Measurements from ENCODE around the gene CBFA2T3. TPM values are rescaled to one million over a fixed set of nuclear protein-coding genes. Genes with fewer than 3 reads are reported as not detected.

Gene CBFA2T3
- total RNA-seq, 1 donor from 2014 or later: 2.4 TPM

DNA sequence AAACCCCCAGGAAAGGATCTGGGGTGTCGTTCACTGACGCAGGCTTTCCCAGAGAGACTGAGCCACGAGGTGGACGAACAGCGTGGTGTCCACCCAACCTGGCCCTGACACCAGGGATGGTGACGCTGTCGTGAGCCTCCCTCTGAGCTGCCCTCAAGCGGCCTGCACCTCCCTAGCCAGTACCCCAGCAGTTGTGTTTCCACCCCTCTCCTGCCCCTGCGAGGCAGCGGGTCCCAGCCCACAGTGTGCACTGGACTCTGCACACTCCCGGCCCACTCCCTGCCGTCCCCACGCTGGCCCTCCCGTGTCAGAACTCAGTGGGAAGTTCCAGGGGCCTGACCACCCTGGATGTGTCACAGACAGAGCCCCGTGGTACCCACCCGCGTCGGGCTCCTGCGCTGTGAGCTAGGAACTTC, 39.8 kb downstream of the CBFA2T3 start:
- DNase-seq (ENCODE audit: low read depth): no peak
- Histone ChIP-seq H3K36me3 (ENCODE audit: insufficient read depth, low read length) (no peaks in the 10 kb centered on the region), H3K27ac (ENCODE audit: low read depth, low read length) (no peak overlapping the region), H3K9me3 (ENCODE audit: insufficient read depth, low read depth, low read length) (no peaks in the 10 kb centered on the region), H3K27me3 (ENCODE audit: insufficient read depth, low read length) (peaks cover 21% of the 10 kb centered on the region), H3K79me2 (ENCODE audit: insufficient read depth, low read length) (no peaks in the 10 kb centered on the region), H4K20me1 (ENCODE audit: insufficient read depth, low read length) (no peaks in the 10 kb centered on the region), H3K4me3 (ENCODE audit: insufficient read depth, low read depth, low read length) (no peak overlapping the region), H3K9ac (ENCODE audit: low read length) (no peak overlapping the region), H3K4me1 (ENCODE audit: insufficient read depth, low read length) (no peaks in the 10 kb centered on the region), H3K4me2 (ENCODE audit: low read length) (no peak overlapping the region), H2AFZ (ENCODE audit: low read depth, low read length) (no peak overlapping the region)
- Mint-ChIP-seq H3K36me3 (ENCODE audit: low read depth, unreplicated experiment) (no peaks in the 10 kb centered on the region), H3K4me1 (ENCODE audit: low read depth, unreplicated experiment) (no peaks in the 10 kb centered on the region), H3K27ac (ENCODE audit: unreplicated experiment) (no peak overlapping the region), H3K4me3 (ENCODE audit: unreplicated experiment) (no peak overlapping the region), H3K9me3 (ENCODE audit: unreplicated experiment) (no peaks in the 10 kb centered on the region), H3K27me3 (ENCODE audit: low read depth, unreplicated experiment) (peaks cover 19% of the 10 kb centered on the region)
- no peak for TF ChIP-seq EZH2 (IDR thresholded peaks at IDR 0.05; ENCODE audit: insufficient read depth, low read length)
- TF ChIP-seq, protein P1, sequence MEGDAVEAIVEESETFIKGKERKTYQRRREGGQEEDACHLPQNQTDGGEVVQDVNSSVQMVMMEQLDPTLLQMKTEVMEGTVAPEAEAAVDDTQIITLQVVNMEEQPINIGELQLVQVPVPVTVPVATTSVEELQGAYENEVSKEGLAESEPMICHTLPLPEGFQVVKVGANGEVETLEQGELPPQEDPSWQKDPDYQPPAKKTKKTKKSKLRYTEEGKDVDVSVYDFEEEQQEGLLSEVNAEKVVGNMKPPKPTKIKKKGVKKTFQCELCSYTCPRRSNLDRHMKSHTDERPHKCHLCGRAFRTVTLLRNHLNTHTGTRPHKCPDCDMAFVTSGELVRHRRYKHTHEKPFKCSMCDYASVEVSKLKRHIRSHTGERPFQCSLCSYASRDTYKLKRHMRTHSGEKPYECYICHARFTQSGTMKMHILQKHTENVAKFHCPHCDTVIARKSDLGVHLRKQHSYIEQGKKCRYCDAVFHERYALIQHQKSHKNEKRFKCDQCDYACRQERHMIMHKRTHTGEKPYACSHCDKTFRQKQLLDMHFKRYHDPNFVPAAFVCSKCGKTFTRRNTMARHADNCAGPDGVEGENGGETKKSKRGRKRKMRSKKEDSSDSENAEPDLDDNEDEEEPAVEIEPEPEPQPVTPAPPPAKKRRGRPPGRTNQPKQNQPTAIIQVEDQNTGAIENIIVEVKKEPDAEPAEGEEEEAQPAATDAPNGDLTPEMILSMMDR (IDR thresholded peaks at IDR 0.05; ENCODE audit: insufficient read depth, low read depth, low read length): no peak
- no peak for FAIRE-seq

DNA sequence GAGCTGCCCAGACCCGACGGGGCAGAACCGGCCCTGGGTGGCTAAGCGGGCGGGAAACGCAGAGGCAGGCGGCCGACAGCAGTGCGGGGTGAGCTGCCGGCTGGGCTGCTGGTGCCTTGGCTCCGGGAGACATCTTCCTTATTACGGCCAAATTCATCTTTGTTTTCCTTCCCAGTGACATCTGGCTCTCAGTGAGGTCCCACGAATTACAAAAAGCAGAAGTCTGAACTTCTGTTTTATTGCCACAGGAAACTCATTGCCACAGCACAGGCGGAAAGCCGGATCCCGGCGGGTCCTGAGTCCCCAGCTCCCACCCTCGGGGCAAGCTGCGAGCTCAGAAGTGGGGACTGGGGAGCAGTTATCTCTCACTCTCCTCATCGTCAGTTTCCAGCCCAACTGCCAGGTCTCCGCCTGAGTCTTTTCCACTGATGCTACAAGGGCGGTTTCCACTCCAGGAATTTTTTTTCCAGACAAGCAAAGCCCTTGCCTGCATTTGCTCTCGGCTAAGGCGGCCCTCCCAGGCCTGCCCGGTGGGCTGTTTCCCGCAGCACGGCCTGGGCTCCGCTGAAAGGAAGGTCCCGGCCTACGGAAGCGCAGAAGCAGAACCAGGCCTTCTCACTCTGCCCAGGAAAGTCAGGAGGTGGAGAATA, 40.3 kb downstream of the CBFA2T3 start:
- Histone ChIP-seq H3K27ac (ENCODE audit: low read depth, low read length) (no peak overlapping the region), H3K27me3 (ENCODE audit: insufficient read depth, low read length) (peaks cover 18% of the 10 kb centered on the region), H3K9me3 (ENCODE audit: insufficient read depth, low read depth, low read length) (no peaks in the 10 kb centered on the region), H3K4me2 (ENCODE audit: low read length) (no peak overlapping the region), H3K36me3 (ENCODE audit: insufficient read depth, low read length) (no peaks in the 10 kb centered on the region), H3K79me2 (ENCODE audit: insufficient read depth, low read length) (no peaks in the 10 kb centered on the region), H3K4me3 (ENCODE audit: insufficient read depth, low read depth, low read length) (no peak overlapping the region), H4K20me1 (ENCODE audit: insufficient read depth, low read length) (no peaks in the 10 kb centered on the region), H2AFZ (ENCODE audit: low read depth, low read length) (no peak overlapping the region), H3K9ac (ENCODE audit: low read length) (no peak overlapping the region), H3K4me1 (ENCODE audit: insufficient read depth, low read length) (no peaks in the 10 kb centered on the region)
- H3K27ac Mint-ChIP-seq (ENCODE audit: unreplicated experiment): no peak overlapping the region
- TF ChIP-seq EZH2 (IDR thresholded peaks at IDR 0.05; ENCODE audit: insufficient read depth, low read length): no peak
- TF ChIP-seq, protein P1 (IDR thresholded peaks at IDR 0.05; ENCODE audit: insufficient read depth, low read depth, low read length): no peak
- peaks cover 19% of the 10 kb centered on the region for H3K27me3 Mint-ChIP-seq (ENCODE audit: low read depth, unreplicated experiment)
- H3K4me1 Mint-ChIP-seq (ENCODE audit: low read depth, unreplicated experiment): no peaks in the 10 kb centered on the region
- no peaks in the 10 kb centered on the region for H3K36me3 Mint-ChIP-seq (ENCODE audit: low read depth, unreplicated experiment)
- no peak for FAIRE-seq
- no peaks in the 10 kb centered on the region for H3K9me3 Mint-ChIP-seq (ENCODE audit: unreplicated experiment)
- no peak for DNase-seq (ENCODE audit: low read depth)
- no peak overlapping the region for H3K4me3 Mint-ChIP-seq (ENCODE audit: unreplicated experiment)

- H4K20me1 ChIP-seq (ENCODE audit: insufficient read depth, low read length): no peaks in the 10 kb centered on the region
- FAIRE-seq: no peak
Observed at GRCh38 chr16:88936008-88936555, 40.9 kb downstream of the CBFA2T3 start.

More at GRCh38 chr16:88936008-88936555, 40.9 kb downstream of the CBFA2T3 start:
- no peak overlapping the region for H3K27ac ChIP-seq (ENCODE audit: low read depth, low read length)
- no peaks in the 10 kb centered on the region for H3K4me1 ChIP-seq (ENCODE audit: insufficient read depth, low read length)
- no peak overlapping the region for H3K4me3 Mint-ChIP-seq (ENCODE audit: unreplicated experiment)
- no peaks in the 10 kb centered on the region for H3K4me1 Mint-ChIP-seq (ENCODE audit: low read depth, unreplicated experiment)
- no peak overlapping the region for H3K27ac Mint-ChIP-seq (ENCODE audit: unreplicated experiment)
- H3K79me2 ChIP-seq (ENCODE audit: insufficient read depth, low read length): no peaks in the 10 kb centered on the region
- no peak overlapping the region for H3K4me3 ChIP-seq (ENCODE audit: insufficient read depth, low read depth, low read length)
- TF ChIP-seq, protein P1 (IDR thresholded peaks at IDR 0.05; ENCODE audit: insufficient read depth, low read depth, low read length): no peak
- TF ChIP-seq EZH2 (IDR thresholded peaks at IDR 0.05; ENCODE audit: insufficient read depth, low read length): peak; percentile 19
- H3K4me2 ChIP-seq (ENCODE audit: low read length): no peak overlapping the region
- no peak overlapping the region for H2AFZ ChIP-seq (ENCODE audit: low read depth, low read length)
- H3K27me3 Mint-ChIP-seq (ENCODE audit: low read depth, unreplicated experiment): peaks cover 20% of the 10 kb centered on the region
- H3K9ac ChIP-seq (ENCODE audit: low read length): no peak overlapping the region
- no peak for DNase-seq (ENCODE audit: low read depth)
- H3K36me3 ChIP-seq (ENCODE audit: insufficient read depth, low read length): no peaks in the 10 kb centered on the region
- peaks cover 18% of the 10 kb centered on the region for H3K27me3 ChIP-seq (ENCODE audit: insufficient read depth, low read length)
- no peaks in the 10 kb centered on the region for H3K9me3 ChIP-seq (ENCODE audit: insufficient read depth, low read depth, low read length)
- no peaks in the 10 kb centered on the region for H3K9me3 Mint-ChIP-seq (ENCODE audit: unreplicated experiment)
- no peaks in the 10 kb centered on the region for H3K36me3 Mint-ChIP-seq (ENCODE audit: low read depth, unreplicated experiment)

All from astrocyte (in vitro differentiated cells and primary cell).